ENCODE data around the gene LPIN2. TPM values are rescaled to one million over a fixed set of nuclear protein-coding genes. Genes with fewer than 3 reads are reported as not detected.
A peak's percentile ranks its signal among the peaks of the same experiment; 100 is the strongest.
"Not testable (repeated sequence)": the region's sequence is repeated elsewhere in the genome, so short reads cannot be mapped to it uniquely, and the experiment has no call there.

LPIN2 gene
- total RNA-seq, 4 donors from 2014 or later, result 7.4 to 53.0 (median 29.5) TPM

DNA sequence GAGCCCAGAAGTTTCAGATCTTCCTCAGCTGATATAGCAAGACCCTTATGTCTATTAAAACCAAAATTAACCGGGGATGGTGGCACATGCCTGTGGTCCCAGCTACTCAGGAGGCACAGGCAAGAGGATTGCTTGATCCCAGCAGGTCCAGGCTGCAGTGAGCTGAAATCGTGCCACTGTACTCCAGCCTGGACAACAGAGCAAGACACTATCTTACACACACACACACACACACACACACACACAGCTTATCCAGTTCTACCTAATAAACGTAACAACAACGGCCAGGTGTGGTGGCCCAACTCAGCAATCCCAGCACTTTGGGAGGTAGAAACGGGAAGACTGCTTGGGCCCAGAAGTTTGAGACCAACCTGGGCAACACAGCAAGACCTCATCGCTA is 7.5 kb downstream of the LPIN2 start:
- intact Hi-C loops (cut with DNase I; ENCODE audit: low total_unique reads), result no loop called here
- Histone ChIP-seq H3K36me3 (no peaks in the 10 kb centered on the region), H3K27ac (no peak overlapping the region), H3K9me3 (no peaks in the 10 kb centered on the region), H3K27me3 (no peaks in the 10 kb centered on the region), H3K4me1 (no peaks in the 10 kb centered on the region), H3K4me3 (no peak overlapping the region)
- no peak for TF ChIP-seq POLR2A (IDR thresholded peaks at IDR 0.05)
- TF ChIP-seq, protein P1, sequence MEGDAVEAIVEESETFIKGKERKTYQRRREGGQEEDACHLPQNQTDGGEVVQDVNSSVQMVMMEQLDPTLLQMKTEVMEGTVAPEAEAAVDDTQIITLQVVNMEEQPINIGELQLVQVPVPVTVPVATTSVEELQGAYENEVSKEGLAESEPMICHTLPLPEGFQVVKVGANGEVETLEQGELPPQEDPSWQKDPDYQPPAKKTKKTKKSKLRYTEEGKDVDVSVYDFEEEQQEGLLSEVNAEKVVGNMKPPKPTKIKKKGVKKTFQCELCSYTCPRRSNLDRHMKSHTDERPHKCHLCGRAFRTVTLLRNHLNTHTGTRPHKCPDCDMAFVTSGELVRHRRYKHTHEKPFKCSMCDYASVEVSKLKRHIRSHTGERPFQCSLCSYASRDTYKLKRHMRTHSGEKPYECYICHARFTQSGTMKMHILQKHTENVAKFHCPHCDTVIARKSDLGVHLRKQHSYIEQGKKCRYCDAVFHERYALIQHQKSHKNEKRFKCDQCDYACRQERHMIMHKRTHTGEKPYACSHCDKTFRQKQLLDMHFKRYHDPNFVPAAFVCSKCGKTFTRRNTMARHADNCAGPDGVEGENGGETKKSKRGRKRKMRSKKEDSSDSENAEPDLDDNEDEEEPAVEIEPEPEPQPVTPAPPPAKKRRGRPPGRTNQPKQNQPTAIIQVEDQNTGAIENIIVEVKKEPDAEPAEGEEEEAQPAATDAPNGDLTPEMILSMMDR (IDR thresholded peaks at IDR 0.05), result no peak
- no peak for DNase-seq

DNA sequence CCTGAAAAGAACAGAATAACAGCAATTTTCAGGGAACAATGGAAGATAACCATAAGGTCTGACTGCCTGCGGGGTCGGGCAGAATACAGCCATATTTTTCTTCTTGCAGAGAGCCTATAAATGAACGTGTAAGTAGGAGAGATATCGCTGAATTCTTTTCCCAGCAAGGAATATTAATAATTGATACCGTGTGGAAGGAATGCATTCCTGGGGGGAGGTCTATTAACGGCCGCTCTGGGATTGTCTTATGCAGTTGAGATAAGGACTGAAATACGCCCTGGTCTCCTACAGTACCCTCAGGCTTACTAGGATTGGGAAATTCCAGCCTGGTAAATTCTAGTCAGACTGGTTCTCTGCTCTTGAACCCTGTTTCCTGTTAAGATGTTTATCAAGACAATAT is 9.2 kb downstream of the LPIN2 start:
- H3K4me3 ChIP-seq; DNase-seq; intact Hi-C loops (cut with DNase I; ENCODE audit: low total_unique reads); H3K4me1 ChIP-seq; H3K9me3 ChIP-seq; H3K27ac ChIP-seq; H3K36me3 ChIP-seq; H3K27me3 ChIP-seq: not testable (repeated sequence)

DNA sequence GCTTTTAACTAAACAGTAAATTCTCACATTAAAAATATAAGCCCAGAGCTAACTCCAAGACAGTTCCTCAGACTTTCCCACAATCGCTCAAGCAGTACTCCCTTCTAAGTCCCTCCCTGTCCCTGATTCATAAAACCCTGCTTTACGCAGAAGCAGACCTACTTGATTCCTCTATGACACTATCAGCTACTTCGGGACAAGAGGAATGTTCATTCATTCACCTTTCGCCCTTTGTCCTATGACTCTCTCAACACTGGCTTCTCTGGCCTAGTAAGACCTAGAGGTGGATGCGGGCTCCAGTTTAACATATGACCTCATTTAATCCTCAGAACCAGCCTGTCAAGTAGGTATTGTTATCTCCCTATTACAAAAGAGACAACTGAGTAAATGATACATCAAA is 10.2 kb downstream of the LPIN2 start:
- TF ChIP-seq POLR2A (IDR thresholded peaks at IDR 0.05), result no peak
- TF ChIP-seq, protein P1 (IDR thresholded peaks at IDR 0.05), result no peak
- Histone ChIP-seq H3K4me1 (no peaks in the 10 kb centered on the region), H3K36me3 (no peaks in the 10 kb centered on the region), H3K9me3 (no peaks in the 10 kb centered on the region), H3K4me3 (no peak overlapping the region), H3K27me3 (no peaks in the 10 kb centered on the region), H3K27ac (no peak overlapping the region)
- no peak for DNase-seq
- intact Hi-C loops (cut with DNase I; ENCODE audit: low total_unique reads), result no loop called here

DNA sequence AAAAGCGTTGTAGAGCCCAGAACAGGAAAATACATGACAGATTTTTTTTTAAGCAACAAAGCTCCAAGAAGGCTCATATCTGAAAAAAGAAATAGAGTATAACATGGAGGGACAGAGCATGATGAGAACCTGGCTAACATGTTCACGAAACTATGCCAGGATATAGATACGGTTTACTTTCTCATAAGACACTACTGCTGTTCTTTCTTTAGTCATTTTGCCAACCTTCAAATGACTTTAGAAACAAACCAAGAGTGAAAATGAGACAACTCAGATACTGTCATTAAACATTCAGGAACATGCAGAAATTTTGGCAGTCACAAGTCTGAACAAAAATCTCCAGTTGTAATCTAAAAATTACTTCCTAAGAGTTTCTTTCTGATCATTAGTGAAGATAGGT is 14.3 kb downstream of the LPIN2 start:
- Histone ChIP-seq H3K27me3 (no peaks in the 10 kb centered on the region), H3K27ac (peak overlapping the region; percentile 49 to 81), H3K4me3 (no peak overlapping the region), H3K4me1 (no peaks in the 10 kb centered on the region), H3K9me3 (no peaks in the 10 kb centered on the region), H3K36me3 (no peaks in the 10 kb centered on the region)
- no peak for DNase-seq
- TF ChIP-seq, protein P1 (IDR thresholded peaks at IDR 0.05), result no peak
- TF ChIP-seq POLR2A (IDR thresholded peaks at IDR 0.05), result no peak
- intact Hi-C loops (cut with DNase I; ENCODE audit: low total_unique reads), result no loop called here

DNA sequence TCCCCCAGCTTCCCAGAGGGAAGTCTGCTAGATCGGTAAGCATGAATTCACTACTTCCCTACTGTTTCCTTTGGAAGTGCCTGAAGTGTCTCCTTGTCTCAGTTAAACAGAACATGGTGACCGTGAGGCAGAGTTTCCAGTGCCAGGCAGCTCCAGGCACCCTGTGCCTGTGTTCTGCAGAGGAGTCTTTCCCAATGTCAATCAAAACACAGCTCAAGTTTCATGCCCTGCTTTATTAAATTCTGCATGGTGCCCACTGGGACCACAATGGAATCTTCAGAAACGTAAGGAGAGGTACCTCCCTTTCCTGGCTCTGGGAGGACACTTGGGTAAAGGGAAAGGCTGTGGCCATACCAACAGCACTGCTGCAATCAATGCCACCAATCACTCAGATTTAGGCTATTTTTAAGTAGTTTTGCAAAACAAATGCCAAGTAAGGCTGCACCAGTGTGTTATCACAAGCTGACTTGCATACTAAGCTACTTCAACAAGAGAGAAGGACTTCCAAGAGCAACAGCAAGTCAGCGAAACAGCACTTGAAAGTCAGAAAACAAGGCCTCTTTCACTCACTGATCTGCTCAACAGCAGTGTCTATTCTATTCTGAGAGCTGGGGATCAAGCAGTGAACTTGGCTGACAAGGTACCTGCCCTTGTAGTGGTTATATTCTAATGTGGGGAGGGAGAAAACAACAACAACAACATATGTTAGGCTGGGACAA is 14.9 kb downstream of the LPIN2 start:
- Histone ChIP-seq H3K27me3 (no peaks in the 10 kb centered on the region), H3K36me3 (no peaks in the 10 kb centered on the region), H3K4me3 (no peak overlapping the region), H3K27ac (peak overlapping the region; percentile 49 to 81), H3K9me3 (no peaks in the 10 kb centered on the region), H3K4me1 (no peaks in the 10 kb centered on the region)
- no peak for DNase-seq
- intact Hi-C loops (cut with DNase I; ENCODE audit: low total_unique reads), result no loop called here
- no peak for TF ChIP-seq POLR2A (IDR thresholded peaks at IDR 0.05)
- TF ChIP-seq, protein P1 (IDR thresholded peaks at IDR 0.05), result no peak

DNA sequence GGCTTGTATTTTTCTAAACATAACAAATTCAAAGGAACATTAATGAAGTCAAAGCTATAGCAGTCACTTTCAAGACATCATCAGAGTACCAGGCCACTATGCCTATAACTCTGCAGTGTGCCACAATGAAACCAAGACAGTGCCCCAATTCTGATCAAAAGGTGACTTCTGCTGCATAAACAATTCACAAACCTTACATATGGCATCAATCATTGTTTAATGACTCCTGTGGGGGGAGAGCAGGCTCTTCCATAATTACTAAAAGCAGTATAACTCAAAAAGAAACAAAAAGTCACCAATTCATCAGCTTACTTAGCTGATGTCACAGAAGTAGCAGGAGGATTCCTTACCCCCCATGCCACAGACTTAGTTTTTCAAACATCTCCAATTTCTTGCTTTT is 15.5 kb downstream of the LPIN2 start:
- Histone ChIP-seq H3K36me3 (no peaks in the 10 kb centered on the region), H3K9me3 (no peaks in the 10 kb centered on the region), H3K27ac (peak overlapping the region in 1 of 2 donors; percentile 81), H3K4me3 (no peak overlapping the region), H3K27me3 (no peaks in the 10 kb centered on the region), H3K4me1 (no peaks in the 10 kb centered on the region)
- intact Hi-C loops (cut with DNase I; ENCODE audit: low total_unique reads), result no loop called here
- no peak for DNase-seq
- TF ChIP-seq POLR2A (IDR thresholded peaks at IDR 0.05), result no peak
- TF ChIP-seq, protein P1 (IDR thresholded peaks at IDR 0.05), result no peak

All from uterus (tissue), 4 donors.